ENCODE data around the gene PPP1R9B.

The PPP1R9B gene

GRCh38 chr17:50187751-50188530 is 37.5 kb upstream of the PPP1R9B start:
- DNase-seq: no peak

- no peak for DNase-seq
Measured at GRCh38 chr17:50187394-50187725, 36.9 kb upstream of the PPP1R9B start.

- DNase-seq: no peak
Measured at GRCh38 chr17:50186661-50187393, 36.4 kb upstream of the PPP1R9B start.

GRCh38 chr17:50185631-50186471 is 35.4 kb upstream of the PPP1R9B start:
- DNase-seq: no peak

- DNase-seq: no peak
Measured at GRCh38 chr17:50184611-50185398, 34.3 kb upstream of the PPP1R9B start.

- no peak for DNase-seq
Measured at GRCh38 chr17:50184064-50184463, 33.6 kb upstream of the PPP1R9B start.

GRCh38 chr17:50183421-50183994 is 33.0 kb upstream of the PPP1R9B start:
- DNase-seq: no peak

GRCh38 chr17:50182783-50183420 is 32.4 kb upstream of the PPP1R9B start:
- DNase-seq: no peak

- DNase-seq: no peak
Measured at GRCh38 chr17:50181591-50182560, 31.4 kb upstream of the PPP1R9B start.

GRCh38 chr17:50181144-50181543 is 30.7 kb upstream of the PPP1R9B start:
- no peak for DNase-seq

- DNase-seq: no peak
Measured at GRCh38 chr17:50180620-50181019, 30.1 kb upstream of the PPP1R9B start.

- DNase-seq: no peak
Measured at GRCh38 chr17:50180111-50180510, 29.6 kb upstream of the PPP1R9B start.

GRCh38 chr17:50177983-50178834 is 27.7 kb upstream of the PPP1R9B start:
- DNase-seq: peak; percentile 33

- DNase-seq: no peak
Measured at GRCh38 chr17:50177476-50177875, 27.0 kb upstream of the PPP1R9B start.

GRCh38 chr17:50176559-50177357 is 26.3 kb upstream of the PPP1R9B start:
- no peak for DNase-seq

GRCh38 chr17:50175035-50175807 is 24.7 kb upstream of the PPP1R9B start:
- DNase-seq: no peak

- DNase-seq: no peak
Measured at GRCh38 chr17:50174444-50174843, 24.0 kb upstream of the PPP1R9B start.
